ENCODE data around the gene PNKP. TPM values are rescaled to one million over a fixed set of nuclear protein-coding genes. Genes with fewer than 3 reads are reported as not detected.

Gene PNKP
- total and polyA plus RNA-seq, 9 of the 15 experiments (the other 6 are each of a cell fraction or from before 2014, with no cell fraction given), result 2.8 to 85.4 (median 25.3) TPM

GRCh38 chr19:49850487-49851342 is 16.7 kb downstream of the PNKP start, which contains the start of gene PTOV1 (continued):
- TF ChIP-seq REST (IDR thresholded peaks at IDR 0.05; ENCODE audit: borderline replicate concordance), result no peak; the same call in 1 of the 2 replicates
- no peak; the same call in 1 of the 2 replicates for TF ChIP-seq REST (CRISPR knock-in tag; IDR thresholded peaks at IDR 0.05; ENCODE audit: low read depth)
- TF ChIP-seq DEAF1 (CRISPR knock-in tag; IDR thresholded peaks at IDR 0.05), result no peak
- peak; percentile 30 for TF ChIP-seq NUFIP1 (IDR thresholded peaks at IDR 0.05; ENCODE audit: partially characterized antibody)
- TF ChIP-seq PTTG1 (tag; IDR thresholded peaks at IDR 0.05; ENCODE audit: low read depth), result no peak
- TF ChIP-seq MYC (IDR thresholded peaks at IDR 0.05; ENCODE audit: low read depth, low read length), result peak; percentile 36; the same call in 1 of the 2 replicates
- TF ChIP-seq MYC (CRISPR knock-in tag; IDR thresholded peaks at IDR 0.05; ENCODE audit: borderline replicate concordance, low read depth), result no peak
- TF ChIP-seq TCF3 (CRISPR knock-in tag; IDR thresholded peaks at IDR 0.05), result peak; percentile 16; the same call in 1 of the 2 replicates
- TF ChIP-seq MLLT1 (IDR thresholded peaks at IDR 0.05), result peak in 1 of 2 experiments; percentile 40; a peak in 1 of 4 replicates
- no peak for TF ChIP-seq ZNF324 (CRISPR knock-in tag; IDR thresholded peaks at IDR 0.05)
- TF ChIP-seq THRA (IDR thresholded peaks at IDR 0.05), result no peak
- 0 out of 2 replicates have a peak, but pooled peaks have one; percentile 32 for TF ChIP-seq ELF2 (CRISPR knock-in tag; IDR thresholded peaks at IDR 0.05)
- TF ChIP-seq SMARCE1 (IDR thresholded peaks at IDR 0.05), result peak; percentile 47; the same call in 1 of the 2 replicates
